ENCODE results near the gene THSD4.

THSD4 gene

DNA sequence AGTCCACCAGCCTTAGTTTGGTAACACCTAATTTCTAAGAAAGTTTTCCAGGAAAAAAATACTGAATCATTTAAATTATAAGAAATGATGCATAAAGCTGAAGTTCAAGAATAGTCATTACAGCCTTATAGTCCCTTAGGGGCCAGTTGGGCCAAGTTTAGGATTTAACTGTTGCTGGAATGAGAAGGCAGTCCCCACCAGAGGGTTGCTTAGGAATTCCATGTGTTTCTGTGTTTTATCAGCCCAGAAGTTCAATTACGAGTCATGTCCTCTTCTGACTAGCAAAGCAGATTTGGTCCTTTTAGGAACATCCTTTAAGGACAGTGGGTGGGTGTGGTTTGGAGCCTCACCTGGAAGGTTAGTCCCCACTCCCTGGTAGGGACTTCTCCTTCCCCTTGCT is 638.1 kb downstream of the THSD4 start:
- peak; percentile 32 for DNase-seq (ENCODE audit: low spot score)

DNA sequence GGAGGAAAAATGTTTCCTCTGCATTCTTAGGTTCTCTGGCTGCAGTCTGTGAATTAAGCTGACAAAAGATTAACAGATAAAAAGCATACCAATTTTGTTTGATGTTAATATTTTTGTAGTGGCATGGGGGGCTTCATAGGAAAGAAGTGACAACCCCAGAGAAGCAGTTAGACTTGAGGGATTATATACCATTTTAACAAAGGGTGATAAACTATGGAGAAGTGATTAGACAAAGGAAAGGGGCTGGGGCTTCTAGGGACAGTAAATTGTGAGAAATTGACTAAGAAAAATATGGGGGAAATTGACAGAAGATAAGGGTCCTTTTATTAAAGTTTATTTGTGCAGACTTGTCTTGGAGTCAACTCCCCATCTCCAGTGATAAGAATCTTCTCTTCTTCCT is 639.4 kb downstream of the THSD4 start:
- DNase-seq (ENCODE audit: low spot score) = no peak

DNA sequence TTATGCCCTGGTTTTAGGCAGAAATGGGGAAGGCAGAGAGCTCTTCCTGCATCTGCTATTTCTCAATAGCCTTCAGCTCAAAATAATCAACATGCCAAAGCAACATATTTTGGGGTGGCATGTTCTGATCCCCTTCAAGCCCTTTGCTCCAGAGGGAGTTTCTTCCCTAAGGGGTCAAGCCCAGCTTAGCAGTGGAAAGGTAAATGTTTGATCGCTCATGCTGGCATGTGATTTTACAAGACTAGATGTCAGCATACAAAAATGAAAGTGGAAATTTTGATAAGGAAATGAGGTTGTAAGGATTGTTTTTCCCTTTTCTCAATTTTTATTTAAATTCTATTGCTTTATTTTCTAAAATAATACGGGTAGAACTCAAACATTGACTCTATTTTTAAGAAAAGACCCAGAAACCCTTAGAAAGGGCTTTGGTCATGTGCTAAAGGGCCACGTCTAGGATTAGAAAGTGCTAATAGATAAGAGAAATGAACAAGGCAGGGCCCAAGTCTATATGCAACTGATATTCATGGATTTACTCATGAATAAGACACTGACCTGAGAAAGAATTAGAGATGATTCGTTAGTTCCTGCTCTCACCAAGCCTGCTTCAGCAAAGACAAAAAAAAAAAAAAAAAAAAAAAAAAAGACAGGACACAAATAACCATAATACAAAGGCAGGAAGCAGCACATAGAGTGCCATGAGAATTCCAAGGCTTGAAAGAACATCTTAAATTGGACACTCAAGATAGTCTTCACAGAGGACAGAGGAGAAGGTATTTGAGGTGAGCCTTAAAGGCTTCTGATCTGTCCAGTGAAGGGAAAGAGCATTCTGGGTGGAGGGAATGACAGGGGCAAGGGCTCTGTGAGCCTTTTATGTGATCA is 640.1 kb downstream of the THSD4 start:
- DNase-seq (ENCODE audit: low spot score) = no peak

DNA sequence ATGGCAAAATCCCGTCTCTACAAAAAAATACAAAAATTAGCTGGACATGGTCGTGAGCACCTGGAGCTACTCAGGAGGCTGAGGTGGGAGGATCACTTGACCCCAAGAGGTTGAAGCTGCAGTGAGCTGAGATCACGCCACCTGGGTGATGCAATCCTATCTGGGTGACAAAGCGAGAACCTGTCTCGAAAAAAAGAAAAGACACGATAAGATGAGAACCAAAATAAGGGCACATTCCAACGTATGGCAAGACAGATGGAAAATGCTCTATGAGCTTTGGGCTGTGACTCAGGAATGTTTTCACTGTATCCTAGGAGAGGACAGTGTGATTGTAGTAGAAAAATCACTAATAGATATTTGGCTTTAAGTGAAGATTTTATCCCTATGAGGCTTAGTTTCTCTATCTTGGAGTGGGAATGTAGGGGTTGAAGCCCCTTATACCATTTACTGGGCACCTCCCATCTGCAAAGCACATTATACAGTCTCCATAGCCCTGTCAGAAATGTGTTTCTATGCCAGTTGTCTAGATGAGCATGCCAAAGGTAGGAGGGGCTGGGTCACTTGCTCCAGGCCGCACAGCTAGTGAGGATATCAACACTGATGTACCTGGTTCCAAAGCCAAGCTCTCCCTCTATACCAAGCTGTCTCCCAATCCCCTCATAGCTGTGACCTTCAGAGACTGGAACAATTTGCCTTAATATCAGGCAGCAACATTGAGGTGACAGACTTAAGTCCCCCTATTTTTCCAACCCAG is 641.5 kb downstream of the THSD4 start:
- no peak for DNase-seq (ENCODE audit: low spot score)

DNA sequence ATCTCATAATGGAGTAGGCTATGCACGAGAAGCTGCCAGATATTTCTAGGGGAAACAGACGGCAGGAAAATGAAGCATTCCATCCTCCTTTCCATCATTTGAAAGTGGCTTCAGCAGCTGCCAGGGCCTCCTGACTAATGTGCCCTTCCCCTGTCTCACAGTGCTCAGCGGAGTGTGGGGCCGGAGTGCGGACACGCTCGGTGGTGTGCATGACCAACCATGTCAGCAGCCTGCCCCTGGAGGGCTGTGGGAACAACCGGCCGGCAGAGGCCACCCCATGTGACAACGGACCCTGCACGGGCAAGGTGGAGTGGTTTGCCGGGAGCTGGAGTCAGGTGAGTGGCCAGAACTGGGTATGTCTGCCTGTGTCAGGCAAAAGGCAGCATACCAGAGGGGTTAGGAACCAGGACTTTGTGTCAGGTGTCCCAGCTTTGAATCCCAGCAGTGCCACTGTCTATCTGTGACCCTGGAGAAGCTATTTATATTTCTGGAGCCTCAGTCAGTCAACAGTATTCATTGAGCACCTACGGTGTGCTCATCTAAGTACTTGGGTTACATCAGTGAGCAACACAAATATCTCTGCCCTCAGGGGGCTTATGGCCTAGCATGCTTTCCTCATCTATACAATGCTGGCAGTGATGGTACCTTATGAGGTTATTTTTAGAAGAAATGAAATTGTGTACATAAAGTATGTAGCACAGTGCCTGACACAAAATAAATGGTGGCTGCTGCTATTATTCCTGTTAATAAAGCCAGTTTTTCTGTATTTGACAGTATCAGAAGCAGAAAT is 642.7 kb downstream of the THSD4 start:
- DNase-seq (ENCODE audit: low spot score) = no peak

DNA sequence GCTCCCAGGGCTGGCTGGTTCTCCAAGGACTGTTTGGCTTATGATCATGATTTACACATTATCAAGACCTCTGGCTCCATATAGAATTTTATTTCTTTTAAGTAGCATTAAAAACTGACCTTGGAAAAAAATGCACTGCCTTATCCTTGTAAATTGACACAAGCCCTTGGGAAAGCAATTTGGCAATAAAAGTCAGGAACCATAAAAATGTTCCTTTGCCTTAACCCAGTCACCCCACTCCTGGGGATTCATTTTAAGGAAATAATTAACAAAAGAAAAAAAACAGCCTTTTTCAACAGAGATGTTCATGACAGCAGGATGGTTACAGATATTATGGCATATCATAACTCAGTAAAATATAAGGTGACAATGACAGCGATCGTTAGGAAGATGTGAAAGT is 643.4 kb downstream of the THSD4 start:
- no peak for DNase-seq (ENCODE audit: low spot score)

DNA sequence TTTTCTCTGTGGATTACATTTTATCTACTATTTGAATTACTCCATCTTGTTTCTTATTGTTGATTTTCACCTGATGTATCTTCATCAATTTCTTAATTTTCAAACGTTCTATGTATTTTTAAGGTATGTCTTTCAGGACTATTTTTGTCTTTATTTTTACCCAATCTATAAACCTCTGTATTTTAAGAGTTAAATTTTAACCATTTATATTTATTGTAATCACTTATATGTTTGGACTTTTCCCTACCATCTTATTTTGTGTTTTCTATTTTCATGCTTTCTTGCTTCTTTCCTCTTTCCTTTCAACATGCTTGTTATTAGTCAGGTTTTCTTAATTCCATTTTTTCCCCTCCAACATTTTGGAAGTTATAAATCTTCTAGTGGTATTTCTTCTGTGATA is 645.6 kb downstream of the THSD4 start:
- DNase-seq (ENCODE audit: low spot score) = no peak

DNA sequence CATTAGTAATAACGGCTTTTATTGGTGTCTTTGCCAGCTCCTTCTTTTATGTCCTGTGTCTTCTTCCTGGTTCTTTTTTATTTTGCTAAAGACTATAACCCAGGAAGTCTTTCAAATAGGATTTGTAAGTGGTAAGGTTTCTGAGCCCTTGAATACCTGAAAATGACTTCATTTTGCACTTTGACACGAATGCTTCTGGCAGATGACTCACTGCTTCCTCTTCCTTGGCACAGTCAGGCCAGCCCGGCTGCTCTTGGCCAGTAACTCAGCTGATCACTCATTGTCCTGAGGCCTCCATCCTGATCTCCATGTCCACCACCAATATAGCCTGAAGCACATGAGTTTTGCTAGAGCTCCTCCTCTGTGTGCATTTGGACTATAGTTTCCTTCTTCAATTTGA is 646.4 kb downstream of the THSD4 start:
- peak; percentile 90 for DNase-seq (ENCODE audit: low spot score)

DNA sequence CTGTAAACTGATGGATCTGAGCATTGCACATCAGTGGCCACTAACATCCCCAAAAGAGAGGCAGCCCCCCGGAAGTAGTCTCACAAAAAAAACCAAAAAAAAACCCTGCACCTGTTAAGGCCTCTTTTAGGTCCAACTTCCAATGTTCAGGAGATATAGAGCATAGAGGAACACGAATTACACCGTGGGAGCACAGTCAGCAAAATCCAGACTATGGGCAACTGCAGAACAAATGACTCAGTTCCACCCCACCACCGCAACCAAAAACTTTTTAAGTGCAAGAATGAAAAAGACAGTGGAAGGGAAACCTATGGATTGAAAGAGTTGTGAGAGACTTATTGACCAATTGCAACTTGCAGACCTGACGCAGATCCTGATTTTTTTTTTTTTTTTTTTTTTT is 652.9 kb downstream of the THSD4 start:
- DNase-seq (ENCODE audit: low spot score) = no peak

DNA sequence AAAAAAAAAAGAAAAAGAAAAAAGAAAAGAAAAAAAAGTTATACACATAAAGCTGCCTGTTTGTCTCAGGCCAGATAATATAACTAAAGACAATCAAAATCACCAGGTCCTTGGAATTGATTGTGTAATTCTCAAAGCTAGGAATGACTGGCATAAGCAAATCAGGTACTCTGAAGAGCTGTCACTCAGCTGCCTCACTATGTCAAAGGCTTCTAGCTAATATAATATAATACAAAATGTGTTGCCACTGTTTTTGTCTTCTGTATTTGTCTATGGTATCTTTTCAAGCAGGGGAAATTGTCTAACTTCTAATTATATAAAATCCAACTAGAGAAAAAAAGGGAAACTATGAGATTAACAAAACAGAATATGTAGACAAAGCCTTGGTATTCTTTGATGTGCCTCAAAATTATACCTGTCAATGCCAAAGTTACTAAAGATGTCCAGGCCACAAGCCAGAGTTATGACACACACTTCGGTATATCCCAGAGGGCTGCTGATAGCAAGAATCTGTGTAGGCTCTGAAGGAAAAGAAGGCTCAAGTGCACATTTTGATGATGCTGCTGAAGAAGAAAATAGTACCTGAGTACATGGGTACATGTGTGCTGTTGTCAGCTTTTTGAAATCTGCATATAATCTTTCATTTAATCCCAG is 658.1 kb downstream of the THSD4 start:
- DNase-seq (ENCODE audit: low spot score) = no peak

DNA sequence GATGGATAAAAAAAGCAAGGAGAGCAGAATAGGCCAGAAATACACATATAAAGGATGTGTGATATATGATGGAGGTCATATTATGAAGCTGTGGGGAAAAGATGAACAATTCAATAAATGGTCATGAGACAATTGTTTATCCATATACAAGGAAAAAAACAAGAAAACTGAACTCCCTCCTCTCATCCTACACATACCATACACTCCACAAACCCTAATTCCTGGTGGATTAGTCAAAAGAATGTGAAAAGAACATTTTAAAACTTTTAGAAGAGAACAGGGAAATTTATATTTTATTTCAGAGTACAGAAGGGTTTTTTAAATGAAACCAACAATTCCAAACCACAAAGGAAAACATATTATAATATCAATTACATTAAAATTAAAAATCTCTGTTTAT is 660.6 kb downstream of the THSD4 start:
- DNase-seq (ENCODE audit: low spot score) = no peak

DNA sequence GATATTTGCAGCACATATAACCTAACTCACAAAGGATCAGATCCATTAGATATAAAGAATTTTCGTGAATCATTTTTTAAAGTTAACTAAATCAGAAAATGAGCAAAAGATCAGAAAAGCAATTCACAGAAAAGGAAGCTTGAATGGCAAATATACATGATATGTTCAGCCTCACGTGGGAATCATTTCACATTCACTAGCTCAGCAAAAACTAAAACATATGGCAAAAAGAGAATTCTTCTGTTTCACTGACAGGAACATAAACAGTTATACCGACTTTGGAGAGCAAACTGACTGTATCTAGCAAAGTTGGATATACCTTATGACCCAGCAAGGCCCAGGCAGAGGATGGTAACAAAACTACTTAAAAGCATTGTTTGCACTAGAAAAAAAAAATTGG is 661.0 kb downstream of the THSD4 start:
- no peak for DNase-seq (ENCODE audit: low spot score)

DNA sequence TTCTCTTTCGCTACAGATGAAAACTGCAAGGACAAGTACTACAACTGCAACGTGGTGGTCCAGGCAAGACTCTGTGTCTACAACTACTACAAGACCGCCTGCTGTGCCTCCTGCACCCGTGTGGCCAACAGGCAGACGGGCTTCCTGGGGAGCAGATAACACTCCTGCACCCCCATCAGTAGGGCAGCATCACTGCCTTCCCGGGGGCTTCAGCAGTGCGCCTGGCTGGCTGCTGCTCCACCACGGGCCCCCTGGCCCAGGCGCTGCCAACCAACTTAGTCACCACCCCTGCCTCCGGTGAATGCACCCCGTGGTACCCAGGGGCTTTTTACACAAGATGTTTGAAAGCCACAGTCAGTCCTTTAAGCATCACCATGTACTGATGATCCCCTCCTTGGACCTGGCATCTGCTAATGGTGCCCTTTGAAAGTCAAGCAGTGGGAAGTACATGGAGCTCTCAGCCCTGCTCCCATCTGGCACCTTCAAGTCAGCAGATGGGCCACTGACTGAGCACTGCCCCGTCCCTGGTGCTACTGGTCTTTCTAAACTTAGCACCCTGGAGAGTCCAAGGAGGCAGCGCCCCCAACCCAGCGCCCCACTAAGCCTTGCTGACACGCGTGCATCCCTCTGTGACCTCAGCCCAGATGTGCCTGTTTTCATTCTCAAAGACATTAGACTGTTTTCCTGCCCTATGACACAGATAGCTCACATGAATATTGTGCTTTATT is 662.1 kb downstream of the THSD4 start:
- DNase-seq (ENCODE audit: low spot score) = no peak

DNA sequence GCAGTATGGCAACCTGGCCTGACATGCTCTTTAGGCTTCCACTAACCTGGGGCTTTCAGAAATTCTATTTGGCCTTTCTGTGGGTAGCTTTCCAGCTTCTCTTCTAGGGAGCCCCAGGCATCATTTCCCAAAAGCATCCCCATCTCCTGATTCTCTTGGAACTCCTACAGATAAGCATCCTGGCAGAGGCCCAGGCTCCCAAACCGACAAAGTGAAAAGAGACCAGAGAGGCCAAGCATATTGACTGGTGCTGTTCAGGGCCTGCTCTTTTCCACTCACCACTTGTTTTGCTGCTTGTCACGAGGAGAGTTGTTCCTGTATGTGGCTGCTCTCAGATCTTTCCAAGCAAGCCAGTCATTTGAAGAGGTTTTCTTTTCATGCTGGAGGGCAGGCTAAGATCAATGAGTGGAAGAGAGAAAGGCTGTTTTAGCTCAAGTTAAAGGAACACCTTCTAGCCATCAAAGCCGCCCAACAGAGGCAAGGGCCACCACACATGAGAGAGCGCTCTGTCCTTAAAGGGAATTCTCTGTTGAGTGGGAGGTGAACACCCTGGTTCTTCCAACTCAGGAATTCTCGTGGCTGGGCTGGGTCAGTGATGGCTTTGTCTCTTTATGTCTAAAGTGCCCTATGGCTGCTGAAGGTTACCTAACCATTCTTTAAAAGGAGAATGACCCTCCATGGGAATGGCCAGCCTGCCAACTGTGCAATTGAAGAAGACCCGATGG is 664.0 kb downstream of the THSD4 start:
- DNase-seq (ENCODE audit: low spot score) = no peak

DNA sequence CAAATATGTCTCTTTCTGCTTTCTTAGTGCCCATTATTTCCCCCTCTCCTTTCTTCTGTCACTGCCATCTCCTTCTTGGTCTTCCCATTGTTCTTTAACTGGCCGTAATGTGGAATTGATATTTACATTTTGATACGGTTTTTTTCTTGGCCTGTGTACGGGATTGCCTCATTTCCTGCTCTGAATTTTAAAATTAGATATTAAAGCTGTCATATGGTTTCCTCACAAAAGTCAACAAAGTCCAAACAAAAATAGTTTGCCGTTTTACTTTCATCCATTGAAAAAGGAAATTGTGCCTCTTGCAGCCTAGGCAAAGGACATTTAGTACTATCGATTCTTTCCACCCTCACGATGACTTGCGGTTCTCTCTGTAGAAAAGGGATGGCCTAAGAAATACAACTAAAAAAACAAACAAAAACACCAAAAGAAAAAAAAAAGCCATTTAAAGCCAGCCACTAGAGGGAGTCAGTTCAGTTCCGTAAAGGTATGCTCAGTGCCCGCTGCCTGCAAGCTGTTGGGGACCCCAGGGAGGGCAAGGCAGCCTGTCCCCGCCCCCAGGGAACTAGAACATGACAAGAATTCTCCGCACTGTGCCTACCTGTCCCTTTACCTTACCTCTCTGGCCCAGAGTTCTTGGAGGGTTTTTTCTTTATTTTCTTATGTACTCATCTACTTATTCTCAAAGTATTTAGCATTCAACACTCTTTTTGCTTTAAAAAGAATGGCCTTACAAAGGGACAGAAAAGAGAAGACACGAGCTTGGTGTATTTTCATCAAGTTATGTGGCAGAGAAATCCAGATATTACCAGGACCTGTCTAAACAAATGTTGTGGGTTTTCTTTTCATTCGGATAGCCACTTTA is 665.1 kb downstream of the THSD4 start:
- DNase-seq (ENCODE audit: low spot score) = peak; percentile 42

DNA sequence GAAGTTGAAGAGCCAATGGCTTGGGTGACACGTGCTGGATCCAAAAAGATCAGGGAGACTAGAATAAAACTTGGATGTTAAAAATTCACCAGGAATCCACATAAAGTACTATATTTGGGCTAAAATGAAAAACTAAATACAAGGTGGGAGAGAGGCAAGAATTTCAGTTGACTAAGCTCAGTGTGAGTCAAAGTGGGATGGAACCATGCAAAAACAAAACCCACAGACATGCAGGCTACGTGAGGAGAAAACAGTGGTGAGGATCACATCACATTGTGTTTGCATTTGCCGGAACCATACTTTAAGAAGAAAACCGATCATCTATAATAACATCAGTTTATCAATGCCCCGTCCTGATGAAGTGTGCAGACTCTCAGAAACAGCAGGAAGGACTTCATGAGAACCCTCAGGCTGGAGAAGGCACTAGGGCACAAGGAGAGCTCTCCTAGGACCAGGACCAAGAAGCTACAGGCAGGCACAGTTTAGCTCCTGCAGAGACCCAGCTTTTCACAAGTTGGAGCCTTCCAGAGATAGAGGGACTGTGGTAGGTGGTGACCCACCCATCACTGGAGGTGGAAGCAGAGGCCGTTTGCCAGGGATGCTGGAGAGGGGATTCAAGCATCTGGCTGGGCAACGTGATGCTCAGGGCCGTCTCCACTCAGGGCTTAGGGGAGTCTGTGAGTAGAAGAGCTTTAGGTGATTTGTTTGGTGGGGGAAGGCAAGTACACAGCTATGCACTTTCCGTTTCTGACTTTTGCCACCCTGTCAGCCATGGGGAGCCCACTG is 666.1 kb downstream of the THSD4 start:
- no peak for DNase-seq (ENCODE audit: low spot score)

DNA sequence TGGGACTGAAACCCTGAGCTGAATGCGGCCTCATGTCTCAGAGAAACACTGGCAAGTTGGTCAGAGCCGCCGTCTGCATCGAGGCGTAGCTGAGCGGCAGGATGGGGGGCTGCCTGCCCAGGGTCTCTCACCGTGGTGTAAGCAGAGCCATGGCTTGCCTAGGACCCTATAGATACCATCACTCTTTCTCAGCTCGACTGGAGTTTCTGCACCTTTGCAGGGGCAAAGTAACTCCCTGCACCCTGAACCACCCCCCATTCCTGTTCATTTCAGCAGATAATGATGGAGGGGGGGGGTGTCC is 666.6 kb downstream of the THSD4 start:
- no peak for DNase-seq (ENCODE audit: low spot score)

DNA sequence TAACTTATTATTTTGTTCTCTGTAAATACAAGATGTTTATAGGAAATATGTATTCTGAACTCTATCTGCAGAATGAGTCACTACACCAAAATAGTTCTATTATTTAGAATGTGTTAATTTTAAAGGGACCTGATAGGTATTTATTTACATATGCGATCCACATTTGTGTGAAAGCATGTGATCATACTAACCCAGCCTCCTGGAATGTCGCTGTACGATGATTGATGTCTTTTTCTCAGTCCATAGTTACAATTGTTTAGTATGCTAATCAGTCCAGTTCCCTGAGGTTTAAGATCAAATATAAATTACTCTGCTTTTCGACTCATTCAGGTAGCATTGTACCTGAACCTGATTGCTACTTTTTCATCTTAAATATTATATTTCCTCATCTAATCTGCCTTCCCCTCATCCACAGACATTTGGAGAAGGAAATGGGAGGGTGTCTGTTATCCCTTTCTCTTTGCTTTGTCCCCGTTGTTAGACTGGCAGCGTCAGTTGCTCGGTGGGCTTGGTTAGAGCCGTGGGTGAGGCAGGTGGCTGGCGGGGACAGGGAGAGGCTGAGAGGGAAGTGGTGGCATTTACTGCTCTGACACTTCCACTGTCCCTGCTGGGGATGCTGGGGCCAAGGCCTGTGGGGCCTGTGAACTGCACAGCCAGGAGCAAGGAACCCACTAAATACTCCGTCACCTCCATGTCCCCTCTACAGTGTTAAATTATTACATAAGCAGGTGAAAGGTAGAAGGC is 667.3 kb downstream of the THSD4 start:
- DNase-seq (ENCODE audit: low spot score) = no peak

Measured in LoVo (cell line).